GM19467 (cell line): ENCODE results near the gene PRDX5.

ENCODE experiments used
- ATAC-seq: cut with Tn5 transposase; IDR thresholded peaks from one replicate; pipeline ENCODE4 v1.9.1; 2021; ENCODE audit warnings: mild to moderate bottlenecking, moderate library complexity; ENCODE audit not compliant: unreplicated experiment

PRDX5 gene

DNA sequence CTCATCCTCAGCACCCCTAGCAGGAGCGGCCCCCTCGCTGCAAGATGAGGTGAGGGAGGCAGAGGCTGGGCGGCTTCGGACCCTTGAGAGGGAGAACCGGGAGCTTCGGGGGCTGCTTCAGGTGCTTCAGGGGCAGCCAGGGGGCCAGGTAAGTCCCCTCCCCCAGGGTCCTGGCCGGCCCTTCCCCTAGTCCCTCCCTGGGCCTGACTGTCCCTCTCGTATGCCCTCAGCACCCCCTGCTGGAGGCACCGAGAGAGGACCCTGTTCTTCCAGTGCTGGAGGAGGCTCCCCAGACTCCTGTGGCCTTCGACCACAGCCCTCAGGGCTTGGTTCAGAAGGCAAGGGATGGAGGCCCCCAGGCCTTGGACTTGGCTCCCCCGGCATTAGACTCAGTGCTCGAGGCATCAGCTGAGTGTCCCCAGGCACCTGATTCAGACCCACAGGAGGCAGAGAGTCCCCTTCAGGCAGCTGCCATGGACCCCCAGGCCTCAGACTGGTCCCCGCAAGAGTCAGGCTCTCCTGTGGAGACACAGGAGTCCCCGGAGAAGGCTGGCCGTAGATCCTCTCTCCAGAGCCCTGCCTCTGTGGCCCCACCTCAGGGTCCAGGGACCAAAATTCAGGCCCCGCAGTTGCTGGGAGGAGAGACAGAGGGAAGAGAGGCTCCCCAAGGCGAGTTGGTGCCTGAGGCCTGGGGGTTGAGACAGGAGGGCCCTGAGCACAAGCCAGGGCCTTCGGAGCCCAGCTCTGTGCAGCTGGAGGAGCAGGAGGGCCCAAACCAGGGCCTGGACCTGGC lies 26.0 kb downstream of the PRDX5 start:
- no peak for ATAC-seq

DNA sequence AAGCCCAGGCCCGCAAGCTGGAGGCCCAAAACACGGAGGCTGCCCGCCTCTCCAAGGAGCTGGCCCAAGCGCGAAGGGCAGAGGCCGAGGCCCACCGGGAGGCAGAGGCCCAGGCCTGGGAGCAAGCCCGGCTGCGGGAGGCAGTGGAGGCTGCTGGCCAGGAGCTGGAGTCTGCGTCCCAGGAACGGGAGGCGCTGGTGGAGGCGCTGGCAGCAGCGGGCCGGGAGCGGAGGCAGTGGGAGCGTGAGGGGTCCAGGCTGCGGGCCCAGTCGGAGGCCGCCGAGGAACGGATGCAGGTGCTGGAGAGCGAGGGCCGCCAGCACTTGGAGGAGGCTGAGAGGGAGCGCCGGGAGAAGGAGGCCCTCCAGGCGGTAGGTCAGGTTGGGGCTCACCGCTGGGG lies 26.9 kb downstream of the PRDX5 start:
- ATAC-seq: no peak

- no peak for ATAC-seq
Measured at GRCh38 chr11:64347193-64347867, 29.4 kb downstream of the PRDX5 start.

GRCh38 chr11:64348383-64349024 lies 30.6 kb downstream of the PRDX5 start:
- no peak for ATAC-seq

- no peak for ATAC-seq
Measured at GRCh38 chr11:64349025-64349387, 31.1 kb downstream of the PRDX5 start.

- no peak for ATAC-seq
Measured at GRCh38 chr11:64349404-64349803, 31.5 kb downstream of the PRDX5 start.

- ATAC-seq: no peak
Measured at GRCh38 chr11:64351136-64351631, 33.3 kb downstream of the PRDX5 start.

GRCh38 chr11:64352099-64352994 lies 34.4 kb downstream of the PRDX5 start:
- ATAC-seq: no peak

DNA sequence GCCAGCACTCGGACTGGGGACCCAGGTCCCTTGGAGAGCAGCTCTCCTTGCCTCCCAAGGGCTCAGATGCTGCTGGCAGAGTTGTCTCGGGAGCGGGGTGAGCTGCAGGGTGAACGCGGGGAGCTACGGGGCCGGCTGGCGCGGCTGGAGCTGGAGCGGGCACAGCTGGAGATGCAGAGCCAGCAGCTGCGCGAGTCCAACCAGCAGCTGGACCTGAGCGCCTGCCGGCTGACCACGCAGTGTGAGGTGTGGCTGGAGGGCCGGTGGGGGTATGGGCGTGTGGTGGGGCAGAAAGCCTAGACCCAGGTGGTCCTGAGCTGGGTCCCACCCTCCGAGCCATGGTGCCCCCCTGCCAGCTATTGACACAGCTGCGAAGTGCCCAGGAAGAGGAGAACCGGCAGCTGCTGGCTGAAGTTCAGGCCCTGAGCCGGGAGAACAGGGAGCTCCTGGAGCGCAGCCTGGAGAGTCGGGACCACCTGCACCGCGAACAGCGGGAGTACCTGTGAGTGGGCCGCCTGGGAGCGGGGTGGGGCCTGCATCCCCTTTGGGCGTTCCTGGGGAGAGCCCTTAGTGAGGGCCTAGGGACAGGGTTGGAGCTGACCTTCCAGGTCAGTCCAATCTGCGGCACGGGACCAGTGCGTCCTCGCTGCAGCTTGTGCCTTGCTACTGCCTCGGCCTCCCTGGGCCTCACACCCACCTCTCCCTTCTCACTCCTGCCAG lies 35.2 kb downstream of the PRDX5 start:
- ATAC-seq: no peak

DNA sequence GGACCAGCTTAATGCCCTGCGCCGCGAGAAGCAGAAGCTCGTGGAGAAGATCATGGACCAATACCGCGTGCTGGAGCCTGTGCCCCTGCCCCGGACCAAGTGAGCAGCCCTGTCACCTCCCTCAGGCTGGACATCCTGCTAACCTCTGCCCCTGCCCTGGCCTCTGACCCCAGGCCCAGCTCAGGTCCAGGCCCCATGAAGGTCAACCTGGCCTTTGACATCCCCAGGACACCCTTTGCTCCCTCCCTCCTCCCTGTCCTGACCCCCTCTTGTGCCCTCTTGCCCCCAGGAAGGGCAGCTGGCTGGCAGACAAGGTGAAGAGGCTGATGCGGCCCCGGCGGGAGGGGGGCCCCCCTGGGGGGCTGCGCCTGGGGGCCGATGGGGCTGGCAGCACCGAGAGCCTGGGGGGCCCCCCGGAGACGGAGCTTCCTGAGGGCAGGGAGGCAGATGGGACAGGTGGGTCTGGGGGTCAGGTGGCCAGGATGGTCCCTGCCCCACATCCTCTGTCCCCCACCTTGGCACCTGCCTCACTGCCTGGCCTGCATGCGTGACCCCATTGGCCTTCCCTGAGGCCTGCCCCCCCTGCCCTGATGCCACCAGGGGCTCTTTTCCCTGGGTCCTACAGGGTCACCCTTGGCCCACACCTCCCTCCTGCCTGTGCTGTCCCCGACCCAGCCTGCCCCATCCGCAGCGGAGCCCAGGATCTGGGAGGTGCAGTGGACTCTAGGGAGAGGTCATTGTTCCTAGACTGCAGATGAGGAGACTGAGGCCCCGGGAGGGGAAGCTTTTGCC lies 36.0 kb downstream of the PRDX5 start:
- ATAC-seq: no peak

GRCh38 chr11:64355078-64355940 lies 37.4 kb downstream of the PRDX5 start:
- no peak for ATAC-seq

DNA sequence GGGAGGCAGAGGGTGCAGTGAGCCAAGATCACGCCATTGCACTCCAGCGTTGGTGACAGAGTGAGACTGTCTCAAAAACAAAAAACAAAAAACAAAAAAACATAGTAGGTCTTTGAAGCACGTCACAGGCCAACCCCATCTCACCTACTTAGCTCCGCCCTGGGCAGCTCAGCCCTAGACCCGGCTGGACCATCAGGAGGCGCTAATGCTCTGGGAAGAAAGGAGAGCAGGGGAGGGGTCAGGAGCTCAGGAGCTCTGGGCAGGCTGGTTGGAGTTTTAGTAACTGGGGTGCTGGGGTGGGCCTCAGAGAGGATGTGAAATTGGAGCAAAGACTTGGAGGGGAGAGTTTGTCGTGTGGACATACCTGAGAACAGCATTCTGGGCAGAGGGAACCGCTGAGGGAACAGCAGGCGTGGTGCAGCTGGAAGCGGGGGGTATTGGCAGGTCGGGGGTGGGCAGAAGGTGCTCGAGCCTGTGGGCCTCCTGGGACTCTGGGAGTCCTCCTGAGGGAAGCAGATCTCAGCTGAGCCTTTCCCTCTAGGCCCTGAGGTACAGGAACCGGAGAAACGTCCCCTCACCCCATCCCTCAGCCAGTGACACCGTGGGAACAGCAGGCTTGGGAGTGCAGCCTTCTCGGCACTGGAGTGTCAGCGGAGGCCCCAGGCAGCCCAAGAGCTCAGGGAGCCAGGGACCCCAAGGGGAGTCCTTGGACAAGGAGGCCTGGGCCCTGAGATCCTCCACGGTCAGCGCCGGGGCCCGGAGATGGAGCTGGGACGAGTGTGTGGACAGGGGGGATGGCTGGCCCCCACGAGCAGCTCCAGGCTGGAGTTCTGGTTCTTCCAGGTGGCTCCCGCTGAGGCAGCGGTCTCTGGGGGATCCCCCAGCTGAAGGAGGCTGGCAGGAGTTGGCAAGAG lies 38.8 kb downstream of the PRDX5 start:
- ATAC-seq: no peak

GRCh38 chr11:64357446-64357845 lies 39.5 kb downstream of the PRDX5 start:
- no peak for ATAC-seq

DNA sequence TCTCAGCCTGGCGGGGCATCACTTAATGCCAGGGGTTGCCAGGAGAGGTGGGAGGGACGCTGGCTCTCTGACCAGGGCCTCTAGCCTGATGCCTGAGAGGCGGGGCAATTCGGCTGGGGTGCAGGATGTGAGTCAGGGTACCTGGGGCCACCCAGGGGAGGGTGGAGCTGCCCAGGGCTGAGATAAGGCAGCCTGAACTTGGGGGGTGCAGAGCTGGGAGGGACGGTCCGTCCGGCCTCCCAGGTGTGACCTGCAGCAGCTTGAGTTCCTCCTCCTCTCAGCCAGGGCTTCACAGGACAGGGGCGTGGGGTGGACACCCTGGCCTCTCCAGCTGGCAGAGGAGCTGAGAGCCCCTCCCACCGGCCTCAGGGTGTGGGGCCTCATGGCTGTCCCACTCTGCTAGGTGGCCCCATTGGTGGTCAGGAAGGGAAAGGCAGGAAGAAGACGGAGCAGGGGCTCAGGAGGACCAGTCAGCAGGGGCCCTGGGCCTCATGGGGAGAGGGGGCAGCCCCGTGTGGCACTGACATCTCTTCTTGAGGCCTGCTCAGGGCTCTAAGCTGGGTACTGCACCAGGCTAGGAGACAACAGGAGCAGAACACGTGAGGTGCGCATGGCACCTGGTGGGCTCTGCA lies 40.1 kb downstream of the PRDX5 start:
- no peak for ATAC-seq

DNA sequence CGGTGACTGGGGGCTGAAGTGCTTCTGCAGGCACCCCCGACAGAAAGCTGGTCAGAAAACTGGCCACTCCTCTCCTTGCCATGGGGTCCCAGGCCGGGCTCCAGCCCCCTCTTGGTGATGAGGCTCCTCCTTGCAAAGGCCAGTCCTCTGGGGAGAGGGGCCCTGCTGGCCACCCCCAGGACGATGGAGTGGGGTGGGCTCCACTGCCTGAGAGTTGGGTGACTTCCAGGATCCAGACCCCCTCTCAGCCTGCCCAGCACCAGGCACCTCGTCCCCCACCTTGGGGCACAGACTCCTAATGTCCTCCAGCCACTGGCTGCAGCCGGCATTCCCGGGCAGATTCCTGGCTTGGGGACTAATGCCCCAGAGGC lies 40.6 kb downstream of the PRDX5 start:
- ATAC-seq: no peak

- no peak for ATAC-seq
Measured at GRCh38 chr11:64358907-64359711, 41.2 kb downstream of the PRDX5 start, which contains the start of gene RPS6KA4. RPS6KA4 (plus strand) TSS chr11:64359162; CDS start chr11:64359236, 74 bp downstream.
